Measurements from ENCODE around the gene KSR1. TPM values are rescaled to one million over a fixed set of nuclear protein-coding genes. Genes with fewer than 3 reads are reported as not detected.

The KSR1 gene
- total RNA-seq, 1 donor from 2014 or later = 25.6 TPM

GRCh38 chr17:27466743-27467375, 10.6 kb downstream of the KSR1 start:
- Histone ChIP-seq H3K36me3 (ENCODE audit: control insufficient read depth in 3 of 3, insufficient read depth in 3 of 3, low read length in 3 of 3) (no peaks in the 10 kb centered on the region), H3K4me1 (ENCODE audit: control insufficient read depth in 3 of 3, insufficient read depth in 3 of 3, low read length in 3 of 3) (peaks cover 0 to 7% (median 7%) of the 10 kb centered on the region in 3 donors), H3K27me3 (ENCODE audit: control insufficient read depth in 3 of 3, insufficient read depth in 3 of 3, low read length in 3 of 3) (no peaks in the 10 kb centered on the region), H3K9ac (ENCODE audit: low read depth in 1 of 3, low read length in 3 of 3) (no peak overlapping the region), H3K9me3 (ENCODE audit: control insufficient read depth in 3 of 3, low read length in 3 of 3) (no peaks in the 10 kb centered on the region), H3K27ac (ENCODE audit: low read depth, low read length) (no peak overlapping the region), H3K4me3 (ENCODE audit: low read length in 3 of 3) (no peak overlapping the region)

GRCh38 chr17:27469256-27469655, 13.0 kb downstream of the KSR1 start:
- H3K27me3 ChIP-seq (ENCODE audit: control insufficient read depth in 3 of 3, insufficient read depth in 3 of 3, low read length in 3 of 3) = no peaks in the 10 kb centered on the region
- peaks cover 9 to 16% (median 13%) of the 10 kb centered on the region in 3 donors for H3K4me1 ChIP-seq (ENCODE audit: control insufficient read depth in 3 of 3, insufficient read depth in 3 of 3, low read length in 3 of 3)
- no peak overlapping the region for H3K27ac ChIP-seq (ENCODE audit: low read depth, low read length)
- H3K36me3 ChIP-seq (ENCODE audit: control insufficient read depth in 3 of 3, insufficient read depth in 3 of 3, low read length in 3 of 3) = no peaks in the 10 kb centered on the region
- no peak overlapping the region for H3K4me3 ChIP-seq (ENCODE audit: low read length in 3 of 3)
- H3K9ac ChIP-seq (ENCODE audit: low read depth in 1 of 3, low read length in 3 of 3) = no peak overlapping the region
- no peaks in the 10 kb centered on the region for H3K9me3 ChIP-seq (ENCODE audit: control insufficient read depth in 3 of 3, low read length in 3 of 3)

- Histone ChIP-seq H3K4me1 (ENCODE audit: control insufficient read depth in 3 of 3, insufficient read depth in 3 of 3, low read length in 3 of 3) (peaks cover 10 to 16% (median 13%) of the 10 kb centered on the region in 3 donors), H3K4me3 (ENCODE audit: low read length in 3 of 3) (no peak overlapping the region), H3K9me3 (ENCODE audit: control insufficient read depth in 3 of 3, low read length in 3 of 3) (no peaks in the 10 kb centered on the region), H3K9ac (ENCODE audit: low read depth in 1 of 3, low read length in 3 of 3) (no peak overlapping the region), H3K27me3 (ENCODE audit: control insufficient read depth in 3 of 3, insufficient read depth in 3 of 3, low read length in 3 of 3) (no peaks in the 10 kb centered on the region), H3K36me3 (ENCODE audit: control insufficient read depth in 3 of 3, insufficient read depth in 3 of 3, low read length in 3 of 3) (no peaks in the 10 kb centered on the region), H3K27ac (ENCODE audit: low read depth, low read length) (no peak overlapping the region)
Observed at GRCh38 chr17:27471321-27472269, 15.3 kb downstream of the KSR1 start.

GRCh38 chr17:27473190-27473747, 17.0 kb downstream of the KSR1 start:
- peaks cover 10 to 16% (median 10%) of the 10 kb centered on the region in 3 donors for H3K4me1 ChIP-seq (ENCODE audit: control insufficient read depth in 3 of 3, insufficient read depth in 3 of 3, low read length in 3 of 3)
- H3K27me3 ChIP-seq (ENCODE audit: control insufficient read depth in 3 of 3, insufficient read depth in 3 of 3, low read length in 3 of 3) = no peaks in the 10 kb centered on the region
- no peak overlapping the region for H3K27ac ChIP-seq (ENCODE audit: low read depth, low read length)
- H3K9ac ChIP-seq (ENCODE audit: low read depth in 1 of 3, low read length in 3 of 3) = no peak overlapping the region
- no peaks in the 10 kb centered on the region for H3K9me3 ChIP-seq (ENCODE audit: control insufficient read depth in 3 of 3, low read length in 3 of 3)
- H3K4me3 ChIP-seq (ENCODE audit: low read length in 3 of 3) = no peak overlapping the region
- H3K36me3 ChIP-seq (ENCODE audit: control insufficient read depth in 3 of 3, insufficient read depth in 3 of 3, low read length in 3 of 3) = no peaks in the 10 kb centered on the region

GRCh38 chr17:27473748-27474609, 17.7 kb downstream of the KSR1 start:
- H3K9me3 ChIP-seq (ENCODE audit: control insufficient read depth in 3 of 3, low read length in 3 of 3) = no peaks in the 10 kb centered on the region
- peaks cover 9 to 16% (median 10%) of the 10 kb centered on the region in 3 donors for H3K4me1 ChIP-seq (ENCODE audit: control insufficient read depth in 3 of 3, insufficient read depth in 3 of 3, low read length in 3 of 3)
- H3K4me3 ChIP-seq (ENCODE audit: low read length in 3 of 3) = no peak overlapping the region
- H3K36me3 ChIP-seq (ENCODE audit: control insufficient read depth in 3 of 3, insufficient read depth in 3 of 3, low read length in 3 of 3) = no peaks in the 10 kb centered on the region
- no peak overlapping the region for H3K9ac ChIP-seq (ENCODE audit: low read depth in 1 of 3, low read length in 3 of 3)
- H3K27ac ChIP-seq (ENCODE audit: low read depth, low read length) = no peak overlapping the region
- no peaks in the 10 kb centered on the region for H3K27me3 ChIP-seq (ENCODE audit: control insufficient read depth in 3 of 3, insufficient read depth in 3 of 3, low read length in 3 of 3)

GRCh38 chr17:27475070-27475673, 18.9 kb downstream of the KSR1 start:
- no peak overlapping the region for H3K9ac ChIP-seq (ENCODE audit: low read depth in 1 of 3, low read length in 3 of 3)
- no peaks in the 10 kb centered on the region for H3K27me3 ChIP-seq (ENCODE audit: control insufficient read depth in 3 of 3, insufficient read depth in 3 of 3, low read length in 3 of 3)
- H3K9me3 ChIP-seq (ENCODE audit: control insufficient read depth in 3 of 3, low read length in 3 of 3) = no peaks in the 10 kb centered on the region
- H3K4me1 ChIP-seq (ENCODE audit: control insufficient read depth in 3 of 3, insufficient read depth in 3 of 3, low read length in 3 of 3) = peaks cover 10 to 16% (median 11%) of the 10 kb centered on the region in 3 donors
- H3K4me3 ChIP-seq (ENCODE audit: low read length in 3 of 3) = no peak overlapping the region
- no peak overlapping the region for H3K27ac ChIP-seq (ENCODE audit: low read depth, low read length)
- H3K36me3 ChIP-seq (ENCODE audit: control insufficient read depth in 3 of 3, insufficient read depth in 3 of 3, low read length in 3 of 3) = no peaks in the 10 kb centered on the region

GRCh38 chr17:27475981-27476895, 20.0 kb downstream of the KSR1 start:
- no peak overlapping the region for H3K9ac ChIP-seq (ENCODE audit: low read depth in 1 of 3, low read length in 3 of 3)
- no peak overlapping the region for H3K27ac ChIP-seq (ENCODE audit: low read depth, low read length)
- no peaks in the 10 kb centered on the region for H3K9me3 ChIP-seq (ENCODE audit: control insufficient read depth in 3 of 3, low read length in 3 of 3)
- H3K36me3 ChIP-seq (ENCODE audit: control insufficient read depth in 3 of 3, insufficient read depth in 3 of 3, low read length in 3 of 3) = no peaks in the 10 kb centered on the region
- no peak overlapping the region for H3K4me3 ChIP-seq (ENCODE audit: low read length in 3 of 3)
- H3K4me1 ChIP-seq (ENCODE audit: control insufficient read depth in 3 of 3, insufficient read depth in 3 of 3, low read length in 3 of 3) = peaks cover 10 to 15% (median 11%) of the 10 kb centered on the region in 3 donors
- H3K27me3 ChIP-seq (ENCODE audit: control insufficient read depth in 3 of 3, insufficient read depth in 3 of 3, low read length in 3 of 3) = no peaks in the 10 kb centered on the region

- H3K4me1 ChIP-seq (ENCODE audit: control insufficient read depth in 3 of 3, insufficient read depth in 3 of 3, low read length in 3 of 3) = peaks cover 5 to 10% (median 7%) of the 10 kb centered on the region in 3 donors
- H3K9ac ChIP-seq (ENCODE audit: low read depth in 1 of 3, low read length in 3 of 3) = no peak overlapping the region
- no peaks in the 10 kb centered on the region for H3K27me3 ChIP-seq (ENCODE audit: control insufficient read depth in 3 of 3, insufficient read depth in 3 of 3, low read length in 3 of 3)
- H3K27ac ChIP-seq (ENCODE audit: low read depth, low read length) = no peak overlapping the region
- H3K9me3 ChIP-seq (ENCODE audit: control insufficient read depth in 3 of 3, low read length in 3 of 3) = no peaks in the 10 kb centered on the region
- H3K36me3 ChIP-seq (ENCODE audit: control insufficient read depth in 3 of 3, insufficient read depth in 3 of 3, low read length in 3 of 3) = no peaks in the 10 kb centered on the region
- no peak overlapping the region for H3K4me3 ChIP-seq (ENCODE audit: low read length in 3 of 3)
Observed at GRCh38 chr17:27477050-27477888, 21.0 kb downstream of the KSR1 start.
